ENCODE data around the gene CLMP.
"Not testable (repeated sequence)": the region's sequence is repeated elsewhere in the genome, so short reads cannot be mapped to it uniquely, and the experiment has no call there.

The CLMP gene

GRCh38 chr11:123168241-123168640, 26.8 kb downstream of the CLMP start:
- DNase-seq (ENCODE audit: low read depth), result no peak

DNA sequence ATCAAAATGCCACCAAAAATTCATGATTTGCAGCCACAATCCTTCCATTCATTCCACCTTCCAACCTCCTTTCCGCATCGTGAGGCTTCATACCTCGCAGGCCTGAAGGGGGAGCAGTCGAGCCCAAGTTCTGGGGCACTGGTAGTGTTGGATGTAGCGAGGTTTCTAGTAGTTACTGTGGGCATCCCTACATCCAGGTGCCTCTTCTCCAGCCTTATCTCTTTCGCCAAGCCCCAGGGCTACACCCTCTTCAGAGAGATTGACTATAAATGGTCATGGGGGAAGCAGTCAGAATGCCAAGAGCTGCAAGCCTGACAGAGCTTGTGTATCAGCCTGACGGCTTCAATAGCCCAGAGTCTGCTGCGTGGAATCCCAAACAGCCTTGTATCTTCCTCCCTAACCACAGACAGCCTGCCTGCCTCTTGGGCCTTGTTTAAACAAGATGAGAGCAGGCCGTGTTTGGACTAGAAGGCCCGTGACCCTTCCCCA, 28.9 kb downstream of the CLMP start:
- no peak for DNase-seq (ENCODE audit: low read depth)

DNA sequence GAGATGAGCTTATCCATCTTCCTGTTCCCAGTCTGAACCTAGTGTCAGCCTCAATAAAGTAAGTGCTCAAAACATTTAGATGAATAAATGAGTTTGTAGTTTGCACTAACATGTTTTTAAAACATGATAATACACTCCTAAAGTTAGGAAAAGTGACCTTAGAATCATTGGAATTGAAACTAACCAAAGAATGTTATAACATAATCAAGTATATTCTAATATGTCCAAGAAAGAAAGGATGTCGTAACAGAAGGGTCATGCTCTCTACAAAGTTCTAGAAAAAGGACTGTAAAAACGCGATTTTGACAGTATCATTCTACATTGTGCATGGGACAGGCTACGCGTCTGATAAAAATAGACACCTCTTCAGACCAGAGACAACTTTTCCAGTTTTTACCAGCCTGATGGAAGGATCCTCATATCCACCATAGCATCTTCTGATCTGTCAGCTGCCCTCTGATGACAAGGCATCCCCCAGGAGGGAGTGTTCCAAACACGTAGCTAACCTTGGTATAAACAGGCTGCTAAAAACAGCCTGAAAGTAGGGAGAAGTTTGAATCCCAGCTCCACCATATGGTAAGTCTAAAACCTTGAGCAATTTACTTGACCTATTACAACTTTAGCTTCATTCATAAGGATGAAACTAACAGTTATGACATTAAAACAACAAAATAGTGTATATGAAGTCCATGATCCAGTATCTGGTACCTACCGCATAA, 30.2 kb downstream of the CLMP start:
- DNase-seq (ENCODE audit: low read depth), result no peak

DNA sequence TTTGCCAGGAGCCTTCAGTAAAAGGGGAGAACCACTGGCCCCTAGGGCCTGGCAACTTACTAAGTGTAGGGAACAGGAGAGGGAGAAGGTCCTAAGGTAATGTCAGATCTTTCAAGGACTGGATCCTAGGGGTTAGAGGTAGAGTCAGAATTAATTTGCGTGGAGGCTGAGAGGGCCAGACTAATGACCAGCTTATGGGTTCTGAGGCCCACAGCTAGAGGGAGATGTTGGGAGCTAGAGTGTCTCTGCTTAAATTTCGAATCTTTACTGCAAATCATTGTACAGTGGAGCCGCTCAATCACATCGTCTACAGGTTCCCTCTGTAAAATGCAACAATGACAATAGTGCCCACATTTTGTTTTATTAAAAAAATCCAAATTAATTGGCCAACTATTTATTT, 31.4 kb downstream of the CLMP start:
- DNase-seq (ENCODE audit: low read depth), result no peak

DNA sequence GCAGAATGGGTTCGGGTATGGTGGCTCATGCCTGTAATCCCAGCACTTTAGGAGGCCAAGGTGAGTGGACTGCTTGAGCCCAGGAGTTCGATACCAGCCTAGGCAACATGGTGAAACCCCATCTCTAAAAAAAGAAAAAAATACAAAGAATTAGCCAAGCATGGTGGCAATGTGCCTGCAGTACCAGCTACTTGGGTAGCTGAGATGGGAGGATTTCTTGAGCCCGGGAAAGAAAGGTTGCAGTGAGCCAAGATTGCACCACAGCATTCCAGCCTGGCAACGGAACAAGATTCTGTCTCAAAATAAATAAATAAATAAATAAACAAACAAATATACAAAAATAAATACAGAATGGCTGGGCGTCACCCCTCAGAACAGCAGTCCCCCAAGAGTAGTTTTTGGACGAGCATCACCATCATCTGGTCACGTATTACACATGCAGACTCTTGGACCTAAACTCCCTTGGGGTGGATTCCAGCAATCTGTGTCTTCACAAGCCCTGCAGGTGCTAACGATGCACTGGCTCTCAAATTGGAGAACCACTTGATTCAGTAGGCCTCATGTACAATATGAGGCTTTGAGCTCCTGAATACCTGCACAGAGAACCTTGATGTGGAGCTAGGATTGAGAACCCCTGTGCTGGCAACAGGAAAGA, 33.5 kb downstream of the CLMP start:
- no peak for DNase-seq (ENCODE audit: low read depth)

- DNase-seq (ENCODE audit: low read depth), result no peak
Observed at GRCh38 chr11:123159183-123159857, 35.7 kb downstream of the CLMP start.

- DNase-seq (ENCODE audit: low read depth), result no peak
Observed at GRCh38 chr11:123158033-123159003, 36.7 kb downstream of the CLMP start.

DNA sequence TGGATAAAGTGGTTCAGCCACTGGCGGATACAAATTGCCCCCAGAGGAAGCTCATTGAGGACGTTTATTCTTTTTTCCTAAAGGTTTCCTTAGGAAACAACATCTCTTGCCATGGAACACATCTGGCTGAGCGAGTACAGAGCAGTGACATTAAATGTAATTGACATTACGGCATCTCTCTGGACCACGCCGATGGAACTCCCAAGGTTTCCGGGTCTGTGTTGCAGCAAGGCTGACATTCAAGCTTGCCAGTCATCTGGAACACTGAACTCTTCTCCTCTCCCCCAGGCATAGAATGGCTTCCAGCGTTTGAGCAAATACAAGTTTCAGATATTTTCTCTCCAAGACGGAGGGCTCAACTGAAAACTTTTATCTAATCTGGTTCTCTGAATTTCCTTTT, 42.1 kb downstream of the CLMP start:
- DNase-seq (ENCODE audit: low read depth), result no peak

GRCh38 chr11:123152346-123152745, 42.7 kb downstream of the CLMP start:
- DNase-seq (ENCODE audit: low read depth), result not testable (repeated sequence)

DNA sequence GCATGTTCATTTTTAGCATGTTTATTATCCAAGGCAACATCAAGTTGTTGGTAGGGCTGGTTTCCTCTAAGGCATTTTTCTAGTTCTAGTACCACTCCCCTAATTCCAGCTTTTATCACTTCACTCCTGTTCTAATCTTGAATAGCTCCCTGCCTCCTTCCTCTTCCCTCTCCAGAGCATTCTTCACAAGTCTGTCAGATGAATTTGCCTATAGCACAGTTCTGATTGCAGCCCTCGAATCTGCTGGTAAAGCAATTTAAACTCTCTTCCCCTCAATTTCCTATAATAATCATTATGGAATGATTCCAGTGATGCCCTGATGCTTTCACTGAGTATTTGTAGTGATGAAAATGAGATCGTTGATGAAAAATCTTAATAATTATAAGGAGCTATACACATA, 43.3 kb downstream of the CLMP start:
- DNase-seq (ENCODE audit: low read depth), result no peak

GRCh38 chr11:123151366-123151765, 43.7 kb downstream of the CLMP start:
- DNase-seq (ENCODE audit: low read depth), result no peak

DNA sequence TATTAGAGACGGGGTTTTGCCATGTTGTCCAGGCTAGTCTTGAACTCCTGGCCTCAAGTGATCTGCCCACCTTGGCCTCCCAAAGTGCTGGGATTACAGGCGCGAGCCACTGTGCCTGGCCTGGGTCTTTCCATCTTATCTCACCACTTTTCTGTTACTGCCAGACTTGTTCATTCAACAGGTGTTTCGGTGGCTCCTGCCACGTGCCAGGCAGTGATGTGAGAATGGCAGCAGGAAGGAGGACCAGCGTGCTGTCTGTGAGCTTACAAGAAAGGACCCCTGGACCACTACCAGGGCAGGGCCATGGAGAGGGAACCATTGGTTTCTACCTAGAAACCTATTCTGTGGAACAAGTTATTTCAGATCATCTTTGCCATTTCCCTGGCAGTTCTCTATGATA, 44.2 kb downstream of the CLMP start:
- DNase-seq (ENCODE audit: low read depth), result no peak

GRCh38 chr11:123148965-123149364, 46.1 kb downstream of the CLMP start:
- no peak for DNase-seq (ENCODE audit: low read depth)

DNA sequence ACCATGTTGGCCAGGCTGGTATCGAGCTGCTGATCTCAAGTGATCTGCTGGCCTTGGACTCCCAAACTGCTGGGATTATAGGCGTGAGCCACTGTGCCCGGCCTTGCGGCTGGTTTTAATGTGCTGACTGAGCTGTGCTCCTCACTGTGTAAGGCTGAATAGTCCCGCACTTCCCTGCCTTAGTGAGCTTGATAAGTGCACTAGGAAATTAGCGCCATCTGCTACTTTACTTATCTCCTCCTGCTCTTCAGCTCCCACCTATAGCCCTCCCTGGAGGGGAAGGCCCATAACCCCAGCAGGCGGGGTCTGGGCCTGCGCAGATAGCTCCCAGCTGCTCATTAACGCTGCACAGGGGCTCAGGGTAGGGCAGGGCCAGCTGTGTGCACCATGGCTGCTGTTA, 49.4 kb downstream of the CLMP start:
- DNase-seq (ENCODE audit: low read depth), result no peak

DNA sequence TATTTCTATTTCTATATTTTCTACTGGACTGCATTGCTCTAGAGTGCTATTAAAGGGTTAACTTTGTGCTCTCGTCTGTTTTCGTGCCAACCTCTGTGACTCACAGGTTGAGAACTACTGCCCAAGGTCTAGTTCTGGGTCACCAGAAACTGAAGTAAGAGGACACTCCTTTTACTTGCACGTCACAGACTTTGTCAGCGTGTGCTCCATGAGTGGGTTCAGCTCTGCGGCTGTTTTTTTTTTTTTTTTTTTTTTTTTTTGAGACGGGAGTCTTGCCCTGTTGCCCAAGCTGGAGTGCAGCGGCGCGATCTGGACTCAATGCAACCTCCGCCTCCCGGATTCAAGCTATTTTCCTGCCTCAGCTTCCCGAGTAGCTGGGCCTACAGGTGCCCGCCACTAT, 49.8 kb downstream of the CLMP start:
- no peak for DNase-seq (ENCODE audit: low read depth)

DNA sequence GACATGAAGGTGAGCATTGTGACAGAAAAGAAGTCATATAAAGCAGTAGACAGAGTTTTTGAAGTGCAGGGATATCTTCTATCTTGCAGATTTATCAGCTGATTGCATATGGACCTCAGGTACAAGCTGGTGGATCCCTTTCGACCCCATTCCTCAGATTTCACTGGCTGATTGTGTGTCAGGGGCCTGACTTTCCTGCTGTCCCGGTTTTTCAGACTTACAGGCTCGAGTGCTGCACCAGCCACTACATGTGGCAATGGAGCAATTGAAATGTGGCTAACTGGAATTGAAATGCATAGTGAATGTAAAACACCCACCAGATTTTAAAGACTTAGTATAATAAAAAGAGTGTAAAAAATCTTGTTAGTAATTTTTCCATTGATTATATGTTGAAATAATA, 50.3 kb downstream of the CLMP start:
- DNase-seq (ENCODE audit: low read depth), result no peak

- no peak for DNase-seq (ENCODE audit: low read depth)
Observed at GRCh38 chr11:123143921-123144320, 51.1 kb downstream of the CLMP start.

- no peak for DNase-seq (ENCODE audit: low read depth)
Observed at GRCh38 chr11:123143476-123143875, 51.6 kb downstream of the CLMP start.

DNA sequence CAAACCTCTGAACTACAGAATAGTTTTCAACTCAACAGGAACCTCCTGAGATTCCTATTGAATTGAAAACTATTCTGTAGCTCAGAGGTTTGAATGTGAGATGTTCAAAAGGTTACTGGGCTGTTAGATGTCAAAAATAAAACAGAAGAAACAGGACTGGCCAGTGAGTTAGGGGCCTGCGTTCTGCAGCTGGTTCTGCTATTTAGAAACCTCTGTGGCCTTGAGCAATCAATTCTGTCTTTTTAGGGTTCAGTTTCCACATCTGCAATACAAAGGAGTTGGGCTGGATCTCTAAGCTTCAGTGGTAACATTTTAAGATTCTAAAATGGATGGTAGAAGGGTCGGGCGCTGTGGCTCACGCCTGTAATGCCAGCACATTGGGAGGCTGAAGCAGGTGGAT, 55.8 kb downstream of the CLMP start:
- DNase-seq (ENCODE audit: low read depth), result no peak

DNA sequence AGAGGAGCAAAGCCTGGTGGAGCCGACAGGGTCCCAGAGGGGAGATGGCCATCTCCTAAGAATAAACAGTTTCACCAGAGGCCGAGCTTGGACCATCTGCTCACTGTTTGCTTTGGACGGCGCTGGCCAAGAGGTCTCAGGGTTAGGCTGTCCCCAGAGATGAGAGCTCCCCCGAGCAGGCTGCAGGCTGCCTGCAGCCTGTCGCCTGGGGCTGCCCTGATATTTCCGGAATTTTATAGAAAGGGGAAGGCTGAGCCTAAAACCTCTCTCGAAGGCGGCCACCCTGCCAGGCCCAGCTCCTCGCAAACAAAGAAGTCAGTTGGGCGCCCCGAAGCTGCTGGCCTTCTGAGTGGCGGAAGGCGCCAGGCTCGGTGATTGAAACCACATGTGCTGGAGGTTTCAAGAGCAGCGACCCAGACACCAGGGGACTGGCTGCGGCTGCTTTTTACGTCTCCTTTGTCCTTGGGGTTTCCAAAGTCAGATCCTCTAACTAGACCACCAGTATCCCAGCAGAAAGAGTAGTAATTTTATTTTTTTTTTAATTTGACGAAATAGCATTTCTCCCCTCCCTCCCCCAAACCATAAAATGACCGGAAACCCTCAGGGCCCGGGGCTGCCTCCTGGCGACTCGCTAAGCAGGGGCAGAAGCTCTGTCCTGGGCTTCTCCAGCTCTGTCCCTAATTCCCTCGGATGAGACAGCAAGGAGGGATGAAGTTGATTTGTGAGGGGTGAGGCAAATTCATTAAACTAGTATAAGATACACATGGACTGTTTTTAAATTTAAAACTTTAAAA, 57.4 kb downstream of the CLMP start:
- no peak for DNase-seq (ENCODE audit: low read depth)

DNA sequence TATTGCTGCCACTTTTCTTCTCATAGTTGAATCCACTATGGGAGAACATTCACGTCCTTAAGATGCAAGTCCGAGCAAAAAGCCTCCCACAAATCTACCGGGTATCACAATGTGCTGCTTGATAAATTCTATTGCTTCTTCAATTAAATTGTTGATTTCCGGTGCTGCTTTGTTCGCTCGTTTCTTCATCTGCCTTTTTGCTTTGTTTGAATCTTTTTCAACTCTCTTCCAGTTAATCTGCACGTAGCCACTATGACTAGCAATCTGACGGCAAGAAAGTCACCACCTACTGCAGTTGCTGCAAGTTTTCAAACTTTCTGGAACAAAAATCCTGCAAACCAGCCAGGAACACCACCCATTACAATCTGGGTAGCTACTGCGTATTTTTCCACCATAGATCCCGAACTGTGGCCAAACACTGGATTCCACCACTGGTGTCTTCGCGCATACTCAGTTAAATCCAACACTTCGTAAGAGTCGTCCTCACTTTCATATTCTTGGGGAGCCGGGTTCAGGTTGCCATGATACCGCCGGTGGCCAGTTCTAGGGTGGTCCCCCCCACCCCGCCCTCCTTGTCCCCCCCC, 59.1 kb downstream of the CLMP start:
- DNase-seq (ENCODE audit: low read depth), result no peak

All from activated T-cell treated with anti-CD3 and anti-CD28 coated beads for 24 hours (primary cell).